ENCODE measurements around the gene YWHAE.

DNA sequence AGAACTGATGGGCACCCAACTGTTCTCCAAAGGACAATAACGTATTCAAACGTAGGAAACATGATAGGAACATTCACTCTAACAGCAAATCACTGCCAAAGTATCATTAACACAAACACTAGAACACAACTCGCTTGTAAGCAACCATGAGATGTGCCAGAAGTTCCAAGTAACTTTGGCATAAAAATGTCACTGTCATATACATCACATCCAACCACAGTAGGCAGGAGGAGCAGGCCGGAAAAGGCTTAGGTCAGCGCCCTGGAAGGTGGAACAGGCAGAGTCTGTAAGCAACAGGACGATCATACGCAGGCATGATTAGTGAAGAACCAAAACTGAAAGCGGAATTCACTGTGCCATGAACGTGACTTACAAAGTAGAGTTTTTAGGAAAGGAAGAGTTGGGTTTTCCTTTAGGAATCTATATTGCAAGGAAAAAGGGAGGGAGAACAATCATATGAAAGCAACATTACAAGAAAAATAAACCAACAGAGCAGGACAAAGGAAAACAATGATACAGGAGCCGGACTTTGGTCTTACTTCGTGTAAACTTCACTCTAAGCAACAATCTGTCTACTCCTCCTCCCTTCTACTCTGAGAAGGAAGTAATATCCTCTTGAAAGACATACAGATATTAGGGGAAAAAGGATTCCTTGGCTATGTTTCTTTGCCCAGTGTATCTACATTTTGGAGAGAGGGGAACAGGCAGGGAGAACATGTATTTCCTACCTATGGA is 52.3 kb downstream of the YWHAE start:
- TF ChIP-seq CTCF (conservative IDR thresholded peaks at IDR 0.05; ENCODE audit: low read depth, low read length) (no peak), EZH2 (IDR thresholded peaks at IDR 0.05; ENCODE audit: borderline replicate concordance, low read depth, low read length, poor library complexity, severe bottlenecking) (no peak)

All from A673 (cell line).